NCI-H1105 (cell line): ENCODE results near the gene ZNF615.
"Not testable (repeated sequence)": the region's sequence is repeated elsewhere in the genome, so short reads cannot be mapped to it uniquely, and the experiment has no call there.

Experiments
- DNase-seq: peaks from one replicate; lab custom pipeline; 2025; lab: John Stamatoyannopoulos, UW

Gene ZNF615

GRCh38 chr19:52007806-52008557 lies at the start of gene ZNF615:
TSS of gene ZNF615 (minus strand) at chr19:52008211. CDS start at chr19:52003711, 4,500 bp downstream.
- peak; percentile 90 for DNase-seq

DNA sequence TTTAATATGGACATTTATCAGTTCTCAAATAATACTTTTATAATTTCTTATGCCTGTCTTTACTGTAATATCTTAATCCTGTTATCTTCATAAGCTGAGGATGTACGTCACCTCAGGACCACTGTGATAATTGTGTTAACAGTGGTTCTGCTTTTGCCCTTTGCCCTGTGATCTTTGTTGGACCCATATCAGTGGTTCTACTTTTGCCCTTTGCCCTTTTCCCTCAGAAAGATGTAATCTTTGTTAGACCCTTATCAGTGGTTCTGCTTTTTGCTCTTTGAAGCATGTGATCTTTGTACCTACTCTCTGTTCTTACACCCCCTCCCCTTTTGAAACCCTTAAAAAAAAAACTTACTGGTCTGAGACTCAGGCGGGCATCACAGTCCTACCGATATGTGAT lies 48.5 kb upstream of the ZNF615 start:
- DNase-seq = not testable (repeated sequence)

DNA sequence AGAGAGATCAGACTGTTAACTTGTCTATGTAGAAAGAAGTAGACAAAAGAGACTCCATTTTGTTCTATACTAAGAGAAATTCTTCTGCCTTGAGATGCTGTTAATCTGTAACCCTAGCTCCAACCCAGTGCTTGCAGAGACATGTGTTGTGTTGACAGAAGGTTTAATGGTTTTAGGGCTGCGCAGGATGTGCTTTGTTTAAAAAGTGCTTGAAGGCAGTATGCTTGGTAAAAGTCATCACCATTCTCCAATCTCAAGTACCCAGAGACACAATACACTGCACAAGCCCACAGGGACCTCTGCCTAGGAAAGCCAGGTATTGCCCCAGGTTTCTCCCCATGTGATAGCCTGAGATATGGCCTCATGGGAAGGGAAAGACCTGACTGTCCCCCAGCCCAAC lies 43.7 kb upstream of the ZNF615 start:
- not testable (repeated sequence) for DNase-seq

DNA sequence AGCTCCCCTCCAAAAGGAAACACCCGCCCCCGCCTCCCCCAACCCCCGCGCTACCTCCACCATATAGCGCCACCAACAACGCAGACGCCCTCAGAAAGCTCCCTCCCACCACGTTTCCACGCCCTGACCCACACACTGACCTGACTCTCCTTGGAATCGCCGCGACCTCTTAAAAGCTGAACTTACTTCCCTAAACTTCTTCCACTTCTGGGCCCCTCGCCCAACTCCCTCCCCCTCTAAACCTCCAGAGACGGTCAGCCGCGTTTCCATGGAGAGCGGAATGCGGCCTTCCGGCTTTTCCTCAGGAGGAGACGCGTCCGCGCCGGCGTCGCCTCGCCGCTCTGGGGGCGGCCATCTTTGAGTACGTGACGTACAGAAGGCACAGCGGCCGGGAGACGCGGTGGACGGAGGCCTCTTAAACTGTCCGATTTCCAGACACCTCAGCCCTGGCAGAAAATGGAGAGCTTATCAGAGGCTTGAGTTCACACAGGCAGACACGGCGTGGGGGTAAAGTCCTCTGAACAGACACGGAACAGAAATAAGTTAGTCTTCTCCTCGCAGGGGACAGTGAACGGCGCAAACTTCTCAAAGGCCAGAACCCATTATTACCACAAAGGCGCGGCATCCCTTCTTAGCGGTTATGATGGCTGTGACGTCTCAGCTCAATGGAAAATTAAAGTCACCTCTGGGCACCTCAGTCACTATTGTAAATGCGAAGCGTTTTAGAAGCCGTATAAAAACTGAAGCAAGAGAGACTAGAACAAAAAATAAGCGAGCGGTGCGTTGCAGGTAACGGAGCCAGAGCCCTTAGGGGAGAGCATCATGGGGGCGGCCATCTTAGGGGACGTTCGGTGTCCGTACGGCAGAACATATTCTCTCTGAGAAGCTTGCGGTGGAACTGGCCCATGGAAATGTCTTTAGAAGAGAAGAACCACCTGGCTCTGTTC lies 40.8 kb upstream of the ZNF615 start, which contains the start of gene ZNF432:
ZNF432 (minus strand) TSS at position 284 of the 947 bp plus-strand sequence. CDS start 1,970 bp downstream, outside the sequence.
- DNase-seq = peak; percentile 91

DNA sequence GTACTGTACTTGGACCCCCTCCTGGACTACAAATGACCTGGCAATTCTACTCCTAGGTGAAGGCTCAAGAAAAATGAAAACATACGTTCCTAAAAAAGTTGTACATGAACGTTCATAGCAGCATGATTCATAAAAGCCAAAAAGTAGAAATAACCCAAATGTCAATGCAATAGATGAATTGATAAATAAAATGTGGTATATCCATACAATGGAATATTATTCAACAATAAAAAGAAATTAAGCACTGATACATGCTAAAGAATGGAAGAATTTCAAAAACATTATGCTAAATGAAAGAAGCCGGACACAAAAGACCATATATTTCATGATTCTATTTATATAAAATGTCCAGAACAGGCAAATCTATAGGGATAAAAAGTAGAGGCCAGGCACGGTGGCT lies 31.2 kb upstream of the ZNF615 start:
- DNase-seq = no peak

DNA sequence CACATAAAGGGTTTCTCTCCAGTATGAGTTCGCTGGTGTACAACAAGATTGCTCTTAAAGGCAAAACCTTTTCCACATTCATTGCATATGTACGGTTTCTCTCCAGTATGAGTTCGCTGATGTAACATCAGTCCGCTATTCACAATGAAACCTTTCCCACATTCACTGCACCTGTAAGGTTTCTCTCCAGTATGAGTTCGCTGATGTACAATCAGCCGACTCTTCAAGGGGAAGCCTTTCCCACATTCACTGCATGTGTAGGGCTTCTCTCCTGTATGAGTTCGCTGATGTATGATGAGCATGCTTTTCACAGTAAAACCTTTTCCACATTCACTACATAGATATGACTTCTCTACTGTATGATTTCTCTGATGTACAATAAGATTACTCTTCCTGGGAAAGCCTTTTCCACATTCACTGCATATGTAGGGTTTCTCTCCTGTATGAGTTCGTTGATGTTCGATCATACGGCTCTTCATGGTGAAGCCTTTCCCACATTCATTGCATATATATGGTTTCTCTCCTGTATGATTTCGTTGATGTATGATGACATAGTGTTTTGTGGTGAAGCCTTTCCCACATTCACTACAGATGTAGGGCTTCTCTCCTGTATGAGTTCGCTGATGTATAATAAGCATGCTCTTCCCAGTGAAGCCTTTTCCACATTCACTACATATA lies 26.2 kb upstream of the ZNF615 start:
- DNase-seq = no peak

GRCh38 chr19:52028780-52029123 lies 20.7 kb upstream of the ZNF615 start:
- no peak for DNase-seq

- DNase-seq = peak; percentile 88
Measured at GRCh38 chr19:52028027-52028779, 20.2 kb upstream of the ZNF615 start, which contains the start of gene ZNF614. TSS of gene ZNF614 (minus strand) at chr19:52028379. CDS start at chr19:52025745, 2,634 bp downstream.

GRCh38 chr19:52026255-52026990 lies 18.4 kb upstream of the ZNF615 start:
- not testable (repeated sequence) for DNase-seq

DNA sequence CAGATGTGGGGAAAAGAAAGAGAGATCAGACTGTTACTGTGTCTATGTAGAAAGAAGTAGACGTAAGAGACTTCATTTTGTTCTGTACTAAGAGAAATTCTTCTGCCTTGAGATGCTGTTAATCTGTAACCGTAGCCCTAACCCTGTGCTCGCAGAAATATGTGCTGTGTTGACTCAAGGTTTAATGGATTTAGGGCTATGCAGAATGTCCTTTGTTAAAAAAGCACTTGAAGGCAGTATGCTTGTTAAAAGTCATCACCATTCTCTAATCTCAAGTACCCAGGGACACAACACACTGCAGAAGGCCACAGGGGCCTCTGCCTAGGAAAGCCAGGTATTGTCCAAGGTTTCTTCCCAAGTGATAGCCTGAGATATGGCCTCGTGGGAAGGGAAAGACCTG lies 16.5 kb upstream of the ZNF615 start:
- DNase-seq = not testable (repeated sequence)

GRCh38 chr19:52022193-52022592 lies 14.2 kb upstream of the ZNF615 start:
- no peak for DNase-seq

DNA sequence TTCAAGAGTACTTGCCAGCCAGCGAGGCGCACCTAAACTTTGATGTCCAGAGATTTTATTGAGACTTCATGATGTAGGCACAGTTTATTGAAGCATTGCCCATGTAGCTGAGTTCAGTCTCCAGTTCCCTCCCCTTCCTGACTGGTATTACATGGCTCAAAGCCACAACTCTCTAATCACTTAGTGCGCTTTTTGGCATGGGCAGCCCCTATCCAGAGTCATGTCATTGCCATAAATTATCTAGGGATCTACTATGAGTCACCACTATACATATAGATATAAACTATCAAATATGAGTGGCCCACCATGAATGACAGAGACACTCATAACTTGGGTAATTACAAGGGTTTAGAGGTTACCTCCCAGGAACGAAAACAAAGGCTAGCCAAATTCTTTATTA lies 12.5 kb upstream of the ZNF615 start:
- no peak for DNase-seq

- DNase-seq = no peak
Measured at GRCh38 chr19:52010674-52011073, 2.7 kb upstream of the ZNF615 start.

DNA sequence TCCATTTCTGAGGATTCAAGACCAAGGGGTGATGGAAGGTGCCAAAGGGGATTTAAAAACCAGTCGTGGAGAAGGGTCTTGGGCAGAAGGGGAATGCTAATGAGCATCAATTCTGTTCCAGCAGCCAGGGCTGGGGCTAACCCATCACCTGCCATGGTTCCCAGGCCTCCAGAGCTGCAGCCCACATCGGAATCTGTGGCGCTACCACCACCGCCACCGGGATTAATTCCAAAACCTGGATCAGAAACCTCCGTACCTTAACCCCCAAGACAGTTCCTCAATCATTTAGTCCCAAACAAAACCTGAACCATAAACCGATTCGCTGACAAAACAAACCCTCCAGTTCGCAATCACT lies 583 bp downstream of the ZNF615 start:
- no peak for DNase-seq

DNA sequence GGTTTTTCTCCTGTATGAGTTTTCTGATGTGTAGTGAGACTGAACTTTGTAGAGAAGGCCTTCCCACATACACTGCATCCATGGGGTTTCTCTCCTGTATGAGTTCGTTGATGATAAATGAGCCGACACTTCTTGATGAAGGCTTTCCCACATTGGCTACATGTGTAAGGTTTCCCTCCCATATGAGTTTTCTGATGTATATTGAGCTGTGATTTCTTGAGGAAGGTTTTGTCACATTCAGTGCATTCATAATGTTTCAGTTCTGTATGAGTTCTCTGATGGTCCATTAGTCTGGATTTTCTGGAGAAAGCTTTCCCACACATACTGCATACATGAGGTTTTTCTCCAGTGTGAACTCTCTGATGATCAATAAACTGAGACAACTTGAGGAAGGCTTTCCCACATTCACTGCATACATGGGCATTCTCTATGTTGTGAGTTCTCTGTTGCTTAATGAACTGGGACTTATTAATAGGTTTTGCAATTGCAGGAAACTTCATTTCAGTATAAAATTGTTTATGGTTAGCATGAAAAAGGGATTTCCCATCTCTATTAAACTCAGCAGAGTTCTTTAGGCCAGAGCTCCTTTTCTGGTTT lies 13.9 kb downstream of the ZNF615 start:
- DNase-seq = no peak

DNA sequence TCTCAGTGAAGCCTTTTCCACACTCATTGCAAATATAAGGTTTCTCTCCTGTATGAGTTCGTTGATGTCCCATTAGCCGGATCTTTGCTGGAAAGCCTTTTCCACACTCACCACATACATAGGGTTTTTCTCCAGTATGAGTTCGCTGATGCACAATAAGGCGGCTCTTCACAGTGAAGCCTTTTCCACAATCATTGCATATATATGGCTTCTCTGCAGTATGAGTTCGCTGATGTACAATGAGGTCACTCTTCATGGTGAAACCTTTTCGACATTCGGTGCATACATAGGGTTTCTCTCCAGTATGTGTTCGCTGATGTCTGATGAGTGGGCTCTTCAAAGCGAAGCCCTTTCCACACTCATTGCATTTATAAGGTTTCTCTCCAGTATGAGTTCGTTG lies 14.6 kb downstream of the ZNF615 start:
- no peak for DNase-seq

GRCh38 chr19:51986309-51987291 lies 21.4 kb downstream of the ZNF615 start, which contains the start of gene ZNF350:
TSS of gene ZNF350 (minus strand) at chr19:51986840. CDS start at chr19:51974360, 12,480 bp downstream.
- DNase-seq = peak; percentile 93

GRCh38 chr19:51983361-51983760 lies 24.6 kb downstream of the ZNF615 start:
- DNase-seq = no peak

DNA sequence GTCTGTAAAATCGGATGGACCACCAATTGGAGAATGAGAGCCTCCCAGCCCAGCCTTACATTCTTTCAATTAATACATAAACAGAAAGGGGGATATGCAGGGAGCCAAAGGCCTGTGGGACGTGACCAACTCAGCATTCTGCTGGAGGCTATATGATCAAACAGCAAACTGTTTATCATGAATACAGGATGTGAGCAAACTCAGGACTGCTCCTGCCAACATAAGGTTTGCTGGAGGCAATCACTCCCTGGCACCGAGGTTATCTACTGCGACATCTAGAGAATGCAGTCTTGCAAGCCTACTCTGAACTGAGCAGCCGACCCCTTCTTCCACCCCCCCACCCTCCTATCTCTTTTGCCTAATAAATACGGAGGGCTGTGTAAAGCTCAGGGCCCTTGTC lies 27.1 kb downstream of the ZNF615 start:
- not testable (repeated sequence) for DNase-seq
